Fibroblast of skin of left quadriceps (primary cell): ENCODE results near the gene ATP8B3.

Experiments
- DNase-seq, 2 experiments: peaks; one replicate each; pipeline ENCODE4 v3.0.0-alpha.2; 2013; ENCODE audit warnings: low read depth in 2 of 2

The ATP8B3 gene

DNA sequence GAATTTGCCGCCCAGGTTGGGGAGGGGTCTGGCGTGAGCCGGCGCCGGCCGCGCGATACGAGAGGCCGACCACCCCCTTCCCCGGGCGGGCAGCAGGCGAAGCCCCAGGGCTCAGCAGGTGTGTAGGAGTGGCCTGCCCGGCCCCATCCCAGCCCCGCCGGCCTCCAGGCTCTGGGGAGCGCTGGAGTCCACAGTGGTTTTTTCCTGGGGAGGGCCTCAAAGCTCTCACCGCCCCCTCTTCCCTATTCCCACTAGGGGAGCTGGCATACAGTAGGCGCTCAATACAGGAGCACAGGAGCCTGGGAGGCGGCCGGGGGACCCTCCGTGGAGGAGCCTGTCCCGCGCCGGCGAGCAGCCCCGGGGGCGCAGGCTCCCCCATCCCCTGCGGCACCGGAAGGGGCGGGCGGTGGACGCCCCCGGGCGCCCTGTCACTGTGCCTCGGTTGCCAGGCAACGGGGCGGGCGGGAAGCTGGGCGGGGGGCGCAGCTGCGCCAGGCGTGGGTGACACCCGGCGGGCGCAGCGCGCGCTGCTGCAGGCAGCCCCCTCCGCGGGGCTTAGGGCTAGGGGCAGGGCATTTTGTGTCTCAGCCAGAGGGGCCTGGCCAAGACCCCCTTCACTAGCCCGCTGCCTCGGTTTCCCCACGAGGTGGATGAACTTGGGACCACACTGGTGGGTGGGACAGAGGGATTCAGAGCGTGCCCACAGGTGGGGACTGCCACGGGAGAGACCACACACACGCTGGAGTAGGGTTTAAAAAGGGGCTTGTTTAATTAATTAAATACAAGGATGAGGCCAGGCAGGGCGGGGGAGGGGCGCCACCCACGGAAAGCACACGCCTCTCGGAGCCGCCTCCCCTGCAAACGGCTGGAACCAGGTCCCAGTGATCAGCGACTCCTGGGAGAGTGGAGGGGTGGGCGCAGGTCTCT, 39.8 kb upstream of the ATP8B3 start:
- no peak for DNase-seq

DNA sequence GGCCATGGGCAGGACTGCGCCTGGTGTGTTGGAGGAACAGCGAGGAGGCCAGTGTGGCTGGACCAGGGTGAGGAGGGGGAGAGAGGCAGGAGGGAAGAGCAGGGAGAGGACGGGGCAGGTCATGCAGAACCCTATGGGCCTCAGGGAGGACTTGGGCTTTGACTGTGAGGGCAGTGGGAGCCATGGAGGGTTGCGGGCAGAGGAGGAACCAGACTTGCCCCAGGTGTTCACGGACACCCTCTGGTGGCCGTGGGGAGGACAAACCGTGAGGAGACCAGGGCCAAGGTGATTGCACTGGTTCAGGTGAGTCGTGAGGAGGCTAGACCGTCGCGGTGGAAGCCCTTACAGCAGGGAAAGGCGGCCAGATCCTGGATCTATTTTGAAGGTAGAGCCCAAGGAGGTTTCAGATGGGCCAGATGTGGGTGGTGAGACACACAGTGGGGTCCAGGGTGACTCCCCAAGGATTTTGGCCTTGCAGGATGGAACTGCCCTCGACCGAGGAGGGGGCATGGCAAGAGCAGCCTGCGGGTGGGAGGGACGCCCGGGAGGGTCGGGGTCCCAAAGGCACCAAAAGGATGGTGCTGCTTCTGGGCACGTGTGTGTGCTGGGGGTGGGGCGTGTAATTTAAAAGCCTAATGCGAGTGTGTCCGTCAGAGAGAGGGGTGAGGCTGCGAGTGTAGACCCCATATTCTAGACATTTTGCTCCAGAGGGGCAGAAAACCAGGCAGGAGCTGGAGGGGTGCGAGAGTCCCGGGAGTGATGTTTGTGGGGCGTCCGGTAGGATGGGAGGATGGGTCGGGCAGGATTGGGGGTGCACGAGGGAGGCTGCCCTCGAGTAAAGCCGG, 39.0 kb upstream of the ATP8B3 start:
- DNase-seq: no peak

DNA sequence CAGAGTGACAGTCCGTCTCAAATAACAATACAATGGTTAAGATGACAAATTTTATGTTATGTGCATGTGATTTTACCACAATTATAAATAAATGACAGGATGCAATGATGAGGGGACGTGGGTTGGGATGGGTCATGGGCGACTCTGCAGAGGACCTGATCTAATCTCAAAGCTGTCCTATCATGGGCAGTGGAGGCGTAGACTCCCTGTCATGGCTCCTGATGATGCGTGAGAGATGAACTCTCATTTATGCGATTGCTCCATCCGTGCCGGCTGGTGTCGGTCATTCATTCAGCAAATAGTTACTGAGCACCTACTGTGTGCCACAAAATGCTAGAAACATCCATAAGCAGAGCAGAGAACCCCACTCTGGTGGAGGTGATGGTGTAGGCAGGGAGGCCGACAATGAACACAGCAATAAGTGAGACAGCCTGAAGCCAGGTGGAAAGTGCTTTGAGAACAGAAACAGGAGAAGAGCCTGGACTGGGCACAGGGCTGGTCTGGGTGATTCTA, 37.9 kb upstream of the ATP8B3 start:
- no peak for DNase-seq

DNA sequence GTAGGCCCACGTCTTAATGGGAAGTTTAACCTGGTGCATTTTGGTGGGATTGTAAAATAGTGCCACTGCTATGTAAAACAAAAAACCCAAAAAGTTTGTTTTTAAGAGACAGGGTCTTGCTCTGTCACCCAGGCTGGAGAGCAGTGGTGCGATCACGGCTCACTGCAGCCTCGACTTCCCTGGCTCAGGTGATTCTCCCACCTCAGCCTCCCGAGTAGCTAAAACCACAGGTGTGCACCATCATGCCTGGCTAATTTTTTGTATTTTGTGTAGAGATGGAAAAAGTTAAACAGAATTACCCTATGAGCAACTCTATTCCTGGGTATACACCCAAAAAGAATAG, 37.0 kb upstream of the ATP8B3 start:
- DNase-seq: no peak

DNA sequence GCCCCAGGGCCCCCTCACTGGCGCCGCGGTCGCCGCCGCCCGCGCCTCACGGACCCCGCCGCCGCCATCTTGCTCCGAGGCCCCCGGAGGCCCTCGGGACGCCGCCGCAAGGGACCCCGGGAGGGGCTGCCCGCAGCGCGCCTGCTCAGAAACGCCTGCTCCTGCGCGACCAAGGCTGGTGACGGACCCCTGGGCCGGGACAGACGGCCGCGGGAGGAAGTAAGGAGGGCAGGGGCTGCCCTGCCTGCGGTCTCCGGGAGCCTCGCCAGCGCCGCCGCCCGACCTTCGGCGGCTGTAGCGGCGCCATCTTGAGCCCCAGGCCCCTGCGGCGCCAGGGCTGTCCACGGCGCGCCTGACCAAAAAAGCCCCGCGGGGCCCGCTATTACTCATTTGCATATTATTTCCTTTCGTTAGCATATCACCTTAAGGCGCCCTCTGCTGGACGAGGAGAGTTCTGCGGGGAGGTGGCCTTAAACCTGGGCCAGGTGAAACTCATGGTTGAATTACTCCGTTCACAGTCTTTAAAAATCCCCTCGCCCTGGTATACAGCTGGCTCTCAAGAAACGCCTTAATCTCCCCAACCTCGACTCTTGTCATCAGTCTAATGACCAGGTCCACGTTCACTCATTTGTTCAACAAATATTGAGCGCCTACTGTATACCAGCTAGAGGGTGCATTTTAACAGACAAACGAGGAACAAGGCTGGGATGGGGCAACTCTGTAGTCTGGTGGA, 36.5 kb upstream of the ATP8B3 start, which contains the start of gene REXO1:
REXO1 (minus strand) TSS at position 85 of the 733 bp plus-strand sequence. CDS start 125 bp downstream, outside the sequence.
- DNase-seq: peak; percentile 88 to 90

DNA sequence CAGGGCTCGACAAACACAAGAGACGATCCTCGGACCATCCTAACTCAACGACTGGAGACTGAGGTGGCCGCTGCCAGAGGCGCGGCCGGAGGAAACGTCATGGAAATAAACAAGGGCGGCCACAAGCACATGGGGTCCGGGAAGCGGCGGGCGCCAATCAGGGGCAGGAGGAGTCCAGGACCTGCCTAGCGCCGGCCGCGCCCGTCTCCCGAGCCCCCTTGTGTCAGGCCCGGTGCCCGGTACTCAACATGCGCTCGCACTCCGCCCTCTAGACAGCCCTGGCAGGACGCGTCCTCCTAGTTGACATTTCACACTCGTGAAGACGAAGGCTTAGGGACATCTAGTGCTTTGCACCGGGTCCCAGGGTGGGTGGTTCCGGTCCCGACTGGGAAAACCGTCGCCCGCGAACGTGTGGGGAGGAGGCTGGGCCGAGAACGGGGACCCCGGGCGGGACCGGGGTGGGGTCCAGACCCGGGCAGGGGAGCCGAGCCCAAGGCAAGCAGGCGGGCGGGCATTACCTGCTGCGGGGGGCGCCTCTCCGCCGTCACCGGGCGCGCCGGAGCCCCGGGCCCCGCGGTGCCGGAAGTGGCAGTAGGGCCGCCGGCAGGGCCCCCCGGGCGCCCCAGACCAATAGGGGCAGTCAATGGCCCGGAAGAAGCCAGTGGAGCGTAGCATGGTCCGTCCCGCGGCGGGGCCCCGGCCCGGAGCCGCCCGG, 35.8 kb upstream of the ATP8B3 start:
- no peak for DNase-seq

DNA sequence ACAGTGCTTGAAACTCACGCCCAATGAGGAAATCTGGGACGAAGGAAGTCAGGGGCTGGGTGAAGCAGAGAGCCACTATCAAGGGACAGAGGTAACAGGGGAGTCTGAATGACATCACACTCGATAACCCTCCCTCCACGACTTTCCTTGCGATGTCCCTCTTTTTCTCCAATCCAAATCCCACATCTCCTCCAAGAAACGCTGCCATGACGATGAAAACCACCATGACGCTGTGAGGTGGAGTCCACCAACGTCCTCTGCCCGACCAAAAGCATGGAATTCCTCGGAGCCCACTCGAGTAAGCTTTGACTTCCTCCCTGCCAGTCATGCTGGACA, 35.2 kb upstream of the ATP8B3 start:
- no peak for DNase-seq

DNA sequence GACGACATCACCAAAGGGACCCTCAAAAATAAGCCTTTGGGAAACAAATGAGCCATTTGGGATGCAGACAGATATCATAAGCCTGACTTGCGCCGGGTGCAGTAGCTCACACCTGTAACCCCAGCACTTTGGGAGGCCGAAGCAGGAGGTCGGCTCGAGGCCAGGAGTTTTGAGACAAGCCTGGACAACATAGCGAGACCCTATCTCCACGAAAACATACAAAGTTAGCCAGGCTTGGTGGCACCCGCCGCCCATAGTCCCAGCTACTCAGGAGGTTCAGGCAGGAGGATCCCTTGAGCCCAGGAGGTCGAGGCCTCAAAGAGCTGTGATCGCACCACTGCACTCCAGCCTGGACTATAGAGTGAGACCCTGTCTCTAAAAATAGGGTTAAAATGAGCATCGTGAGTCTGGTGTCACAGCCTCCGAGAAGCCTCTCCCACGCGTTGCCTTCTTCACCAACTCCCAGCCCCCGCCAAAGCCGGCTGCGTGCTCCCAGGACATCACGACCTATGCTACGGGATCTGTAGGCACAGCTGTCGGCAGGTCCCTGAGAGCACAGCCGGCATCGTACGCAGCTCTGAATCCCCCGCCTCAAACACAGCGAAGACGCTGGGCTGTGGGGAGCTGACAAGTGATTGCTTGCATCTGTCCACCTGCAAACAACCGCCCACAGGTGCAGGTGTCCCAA, 34.6 kb upstream of the ATP8B3 start:
- DNase-seq: no peak

DNA sequence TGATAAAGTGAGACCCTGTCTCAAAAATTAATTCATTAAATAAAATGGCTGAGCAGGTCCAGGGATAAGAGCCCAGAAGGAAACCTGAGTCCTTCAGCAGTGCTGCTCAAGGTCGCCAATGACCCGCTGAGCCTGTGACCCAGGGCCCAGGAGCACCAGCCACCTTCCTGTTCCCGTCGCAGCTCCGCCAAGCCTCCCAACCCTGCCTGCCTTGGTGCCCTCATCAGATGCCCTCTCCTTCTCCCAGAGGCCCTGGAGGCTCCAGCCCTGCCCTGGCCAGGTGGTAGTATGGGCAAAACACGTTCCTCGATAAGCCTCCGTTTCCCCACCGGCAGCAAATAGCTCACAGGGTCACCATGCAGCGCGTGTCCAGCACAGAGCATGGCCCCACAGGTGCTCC, 33.6 kb upstream of the ATP8B3 start:
- DNase-seq: no peak

DNA sequence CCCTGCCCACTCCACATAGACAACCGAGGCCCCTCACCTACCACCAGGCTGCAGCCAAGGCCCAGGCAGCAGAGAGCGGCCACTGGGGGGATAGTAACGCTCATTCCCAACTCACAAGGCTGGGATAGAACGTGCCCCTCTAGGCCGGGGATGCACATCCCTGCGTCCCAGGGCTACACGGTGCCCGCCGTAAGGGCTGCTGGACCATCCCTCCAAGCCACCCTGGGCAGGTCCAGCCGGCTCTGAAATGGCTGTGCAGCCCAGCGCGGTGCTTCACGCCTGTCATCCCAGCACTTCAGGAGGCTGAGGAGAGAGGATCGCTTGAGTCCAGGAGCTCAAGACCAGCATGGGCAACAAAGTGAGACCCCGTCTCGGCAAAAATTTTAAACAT, 33.0 kb upstream of the ATP8B3 start:
- DNase-seq: no peak

DNA sequence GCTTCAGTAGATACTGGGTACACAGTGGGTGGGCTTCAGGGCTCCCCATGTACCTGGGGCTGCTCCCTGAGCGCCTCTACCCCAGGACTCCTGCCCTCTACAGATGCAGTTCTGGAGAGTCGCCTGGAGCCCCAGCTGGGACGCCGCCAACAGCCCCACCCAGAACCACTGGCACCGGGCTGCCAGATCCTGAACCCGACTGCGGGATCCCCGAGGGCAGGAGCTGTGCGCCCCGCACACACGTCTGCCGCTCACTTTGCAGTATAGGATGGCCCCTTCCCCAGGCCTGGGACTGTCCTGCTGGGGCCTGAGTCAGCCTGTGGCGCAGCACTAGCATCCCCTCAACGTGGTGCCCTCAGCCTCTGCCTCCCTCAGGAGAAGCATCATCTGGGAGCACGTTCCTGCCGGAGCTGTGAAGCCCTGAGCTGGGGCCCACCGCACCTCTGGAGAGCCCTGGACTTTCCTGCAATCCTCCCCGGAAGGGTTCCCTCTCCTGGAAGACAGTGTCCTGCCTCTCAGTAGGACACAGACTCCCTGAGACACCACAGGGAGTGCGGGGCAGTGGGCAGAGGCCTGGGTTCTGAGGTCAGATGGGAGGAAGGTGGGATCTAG, 32.5 kb upstream of the ATP8B3 start:
- DNase-seq: no peak

DNA sequence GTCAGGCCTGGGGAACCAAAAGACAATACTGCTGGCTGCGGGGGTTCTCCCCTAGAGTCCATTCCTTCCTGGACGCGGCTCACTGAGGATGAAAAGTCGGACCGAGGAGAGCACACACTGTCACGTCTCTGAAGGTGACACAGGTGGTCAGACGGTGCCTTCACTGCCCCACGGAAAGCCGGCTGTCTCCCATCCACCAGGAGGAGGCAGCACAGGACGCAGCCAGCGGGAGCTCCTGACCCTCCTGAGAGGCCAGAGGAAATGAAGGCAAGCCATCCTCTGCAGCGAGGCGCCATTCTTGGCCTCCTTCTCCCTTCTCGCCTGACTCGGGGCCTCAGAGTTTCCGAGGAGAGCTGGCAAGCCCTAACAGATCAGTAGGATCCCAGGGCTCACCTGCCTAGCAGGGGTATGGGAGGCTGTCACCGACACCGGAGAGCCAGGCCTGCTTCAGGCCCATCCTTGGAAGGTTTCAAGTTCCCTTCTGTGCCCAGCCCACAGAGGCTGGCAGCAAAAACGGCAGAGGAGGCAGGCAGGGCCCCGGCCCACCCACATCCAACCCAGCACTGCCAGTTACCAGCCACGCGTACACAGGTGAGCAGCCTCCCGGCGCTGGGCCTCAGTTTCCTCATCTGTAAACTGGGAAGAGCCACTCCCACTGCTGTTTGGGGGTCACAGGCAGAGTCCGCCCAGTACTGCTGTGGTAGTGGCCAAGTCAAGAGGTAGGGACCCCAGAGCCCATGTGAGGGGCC, 31.7 kb upstream of the ATP8B3 start:
- no peak for DNase-seq

DNA sequence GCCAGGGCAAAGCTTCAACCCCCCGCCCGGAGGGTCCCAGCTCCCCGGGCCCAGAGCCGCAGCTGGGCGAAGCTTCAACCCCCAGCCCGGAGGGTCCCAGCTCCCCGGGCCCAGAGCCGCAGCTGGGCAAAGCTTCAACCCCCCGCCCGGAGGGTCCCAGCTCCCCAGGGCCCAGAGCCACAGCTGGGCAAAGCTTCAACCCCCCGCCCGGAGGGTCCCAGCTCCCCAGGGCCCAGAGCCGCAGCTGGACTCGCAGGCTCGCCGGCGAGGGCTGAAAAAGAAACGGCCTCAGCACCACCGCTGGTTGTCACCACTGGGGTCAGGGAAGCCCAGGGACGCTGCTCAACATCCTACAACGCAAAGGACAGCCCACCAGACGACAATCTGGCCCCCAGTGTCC, 31.0 kb upstream of the ATP8B3 start:
- no peak for DNase-seq

DNA sequence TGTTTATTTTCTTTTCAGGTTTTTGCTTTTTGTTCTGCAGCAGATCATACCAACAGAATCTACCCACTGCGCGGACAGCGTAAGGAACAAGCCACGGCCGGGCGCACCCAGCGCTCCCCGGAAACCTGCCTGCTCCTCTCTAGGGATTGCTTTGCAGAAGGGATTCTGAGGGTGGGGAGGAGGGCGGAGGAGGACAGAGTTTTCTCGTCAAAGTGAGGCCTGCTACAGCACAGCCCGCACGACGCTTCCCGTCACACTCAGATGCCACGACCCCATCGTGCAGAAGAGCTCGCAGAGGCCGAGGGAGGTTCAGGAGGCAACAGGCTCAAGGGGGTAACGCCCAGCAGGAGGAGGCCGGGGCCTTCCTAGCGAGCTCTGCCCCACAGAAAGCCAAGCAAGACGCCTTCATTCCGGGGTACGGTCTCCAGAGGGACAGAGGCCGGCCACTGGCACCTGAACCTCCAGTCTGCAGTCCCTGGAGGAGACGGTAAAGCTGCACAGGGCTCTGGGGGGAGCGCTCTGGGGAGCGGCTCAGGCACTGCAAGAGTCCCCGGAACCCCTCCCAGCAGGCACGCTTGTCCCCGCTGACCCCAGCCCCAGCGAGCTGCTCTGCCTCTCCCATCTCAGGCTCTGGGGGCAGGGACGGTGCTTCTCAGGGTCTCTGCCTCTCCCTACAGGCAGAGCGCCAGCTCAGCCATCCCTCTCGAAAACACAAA, 29.3 kb upstream of the ATP8B3 start:
- DNase-seq: no peak

DNA sequence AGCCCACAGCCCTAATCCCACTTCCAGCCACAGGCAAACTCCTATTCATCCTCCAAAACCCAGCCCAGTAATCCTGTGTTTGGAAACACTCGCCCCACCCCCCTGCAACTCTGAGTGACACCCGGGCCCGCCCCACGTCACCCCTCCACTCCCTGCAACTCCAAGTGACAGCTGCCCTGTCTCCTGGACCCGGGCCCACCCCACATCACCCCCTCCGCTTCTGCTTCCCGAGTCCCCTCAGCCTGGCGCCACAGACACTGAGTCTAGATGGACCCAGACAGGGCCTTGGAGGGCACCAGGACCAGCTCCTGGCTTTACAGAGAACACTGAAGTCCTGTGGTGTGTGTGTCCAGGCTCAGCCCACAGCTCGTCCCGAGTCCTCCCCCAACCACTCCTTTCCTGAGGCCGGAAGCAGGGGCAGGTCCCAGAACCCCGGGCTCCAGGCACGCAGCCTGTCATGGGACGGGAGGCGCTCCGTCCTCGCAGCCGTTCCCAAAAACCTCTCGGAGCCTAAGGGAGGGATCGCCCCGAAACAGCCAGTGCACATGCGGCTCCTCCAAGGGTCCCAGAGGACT, 28.6 kb upstream of the ATP8B3 start:
- DNase-seq: no peak

DNA sequence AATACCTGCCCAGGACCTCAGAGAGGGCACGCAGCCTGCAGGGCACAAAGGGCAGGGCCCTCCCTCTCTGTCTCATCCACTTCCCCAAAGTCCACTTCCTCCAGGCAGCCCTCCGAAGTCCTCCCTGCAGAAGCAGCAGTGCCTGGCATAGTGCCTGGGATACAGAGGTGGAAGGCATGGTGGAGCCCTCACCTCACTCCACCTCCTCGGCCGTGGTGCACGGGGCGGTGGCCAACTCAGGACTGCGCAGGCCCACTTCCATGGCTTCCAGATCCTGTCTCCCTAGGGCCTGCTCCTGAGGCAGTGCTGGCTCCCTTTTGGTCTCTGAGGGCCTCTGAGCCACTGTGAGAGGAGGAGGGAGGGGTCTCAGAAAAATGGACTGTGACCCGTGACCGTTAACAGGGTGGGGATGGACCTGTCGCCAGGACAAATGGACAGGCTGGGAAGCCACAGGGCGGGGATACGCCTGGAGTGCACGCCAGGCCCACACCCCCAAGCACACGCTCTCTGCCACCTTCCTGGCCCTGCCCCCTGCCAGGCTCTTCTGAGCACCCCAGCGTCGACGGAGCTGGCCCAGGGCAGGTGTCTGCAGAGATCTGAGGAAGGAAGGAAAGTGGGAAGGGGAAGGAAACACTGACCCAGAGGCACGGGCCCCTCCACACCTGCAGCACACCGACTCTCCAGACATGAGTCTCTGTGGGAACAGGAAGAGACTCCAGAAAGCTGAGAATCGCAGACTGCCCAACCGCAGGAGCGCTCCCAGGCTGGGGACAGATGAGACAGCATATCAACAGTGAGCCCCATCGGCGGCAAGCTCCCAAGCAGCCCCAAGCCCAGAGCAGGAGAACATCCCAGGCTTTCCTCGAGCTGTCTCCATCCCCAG, 27.8 kb upstream of the ATP8B3 start:
- DNase-seq: no peak

DNA sequence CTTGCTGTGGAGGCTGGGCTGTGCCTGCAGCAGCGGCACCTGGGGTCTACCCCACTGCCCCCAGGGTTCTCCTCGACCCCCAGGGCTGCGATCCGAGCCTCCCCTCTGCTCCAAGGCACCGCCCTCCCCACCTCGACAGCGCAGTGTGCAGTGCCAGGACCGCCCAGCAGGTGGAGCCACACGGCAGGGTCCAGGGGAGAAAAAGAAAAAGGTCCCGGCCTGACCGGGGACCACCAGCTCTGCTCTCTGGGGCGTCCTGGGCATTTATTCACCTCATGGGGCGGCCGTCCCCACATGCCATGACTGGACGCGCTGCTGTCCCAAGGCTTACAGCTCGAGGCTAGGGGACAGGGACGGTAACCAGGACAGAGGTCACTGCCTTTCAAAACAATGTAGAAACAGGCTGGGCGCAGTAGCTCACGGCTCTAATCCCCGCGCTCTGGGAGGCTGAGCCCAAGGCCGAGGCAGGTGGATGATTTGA, 25.6 kb upstream of the ATP8B3 start:
- DNase-seq: no peak

DNA sequence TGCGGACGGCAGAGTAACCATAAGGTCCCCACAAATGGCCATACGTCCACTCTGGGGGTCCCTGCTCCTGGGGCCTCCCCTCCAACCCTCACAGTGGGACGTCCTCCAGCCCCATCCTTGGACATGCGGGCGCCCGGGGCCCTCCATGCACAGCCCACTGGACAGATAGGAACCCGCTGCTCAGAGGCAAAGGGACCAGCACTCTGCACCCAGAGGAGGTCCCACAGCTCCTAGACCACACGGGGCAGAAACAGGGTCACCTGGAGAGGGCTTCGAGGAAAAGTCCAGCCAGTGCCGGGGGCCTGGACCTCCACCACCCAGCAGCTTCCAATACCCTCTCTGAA, 25.1 kb upstream of the ATP8B3 start:
- no peak for DNase-seq
